Kidney capillary endothelial cell (primary cell): ENCODE data around the gene UBXN6.

Experiments
- DNase-seq: peaks from one replicate; pipeline ENCODE4 v3.0.0-alpha.2; 2018; ENCODE audit warnings: low spot score

UBXN6 gene

DNA sequence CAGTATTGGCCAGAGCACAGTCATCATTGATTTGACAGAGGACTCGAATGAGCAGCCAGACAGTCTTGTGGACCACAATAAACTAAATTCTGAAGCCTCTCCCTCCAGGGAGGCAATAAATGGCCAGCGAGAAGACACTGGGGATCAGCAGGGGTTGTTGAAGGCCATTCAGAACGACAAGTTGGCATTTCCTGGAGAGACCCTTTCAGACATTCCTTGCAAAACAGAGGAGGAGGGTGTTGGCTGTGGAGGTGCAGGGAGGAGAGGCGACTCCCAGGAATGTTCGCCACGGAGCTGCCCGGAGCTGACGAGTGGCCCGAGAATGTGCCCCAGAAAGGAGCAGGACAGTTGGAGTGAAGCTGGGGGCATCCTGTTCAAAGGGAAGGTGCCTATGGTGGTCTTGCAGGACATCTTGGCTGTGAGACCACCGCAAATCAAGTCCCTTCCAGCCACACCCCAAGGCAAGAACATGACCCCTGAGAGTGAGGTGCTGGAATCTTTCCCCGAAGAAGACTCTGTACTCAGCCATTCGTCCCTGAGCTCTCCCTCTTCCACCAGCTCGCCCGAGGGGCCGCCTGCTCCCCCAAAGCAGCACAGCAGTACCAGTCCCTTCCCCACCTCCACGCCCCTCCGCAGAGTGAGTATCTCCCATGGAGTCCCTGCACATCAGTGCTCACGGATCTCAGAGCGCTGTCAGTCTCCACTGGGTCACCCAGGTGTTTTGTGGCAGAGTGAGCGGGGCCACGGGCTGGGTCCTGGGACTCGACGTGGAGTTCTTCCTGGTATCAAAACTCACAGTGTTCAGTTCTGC, 48.3 kb downstream of the UBXN6 start:
- no peak for DNase-seq

DNA sequence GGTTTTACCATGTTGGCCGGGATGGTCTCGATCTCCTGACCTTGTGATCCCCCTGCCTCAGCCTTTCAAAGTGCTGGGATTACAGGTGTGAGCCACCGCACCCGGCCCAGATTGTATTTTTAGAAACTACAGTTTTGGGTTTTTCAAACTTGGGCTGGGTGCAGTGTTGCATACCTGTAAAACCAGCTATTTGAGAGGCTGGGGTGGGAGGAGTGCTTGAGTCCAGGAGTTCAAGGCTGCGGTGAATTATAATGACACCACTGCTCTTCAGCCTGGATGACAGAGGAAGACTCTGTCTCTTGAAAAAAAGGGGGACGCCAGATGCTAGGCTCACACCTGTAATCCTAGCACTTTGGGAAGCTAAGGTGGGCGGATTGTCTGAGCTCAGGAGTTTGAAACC, 51.0 kb downstream of the UBXN6 start:
- no peak for DNase-seq

DNA sequence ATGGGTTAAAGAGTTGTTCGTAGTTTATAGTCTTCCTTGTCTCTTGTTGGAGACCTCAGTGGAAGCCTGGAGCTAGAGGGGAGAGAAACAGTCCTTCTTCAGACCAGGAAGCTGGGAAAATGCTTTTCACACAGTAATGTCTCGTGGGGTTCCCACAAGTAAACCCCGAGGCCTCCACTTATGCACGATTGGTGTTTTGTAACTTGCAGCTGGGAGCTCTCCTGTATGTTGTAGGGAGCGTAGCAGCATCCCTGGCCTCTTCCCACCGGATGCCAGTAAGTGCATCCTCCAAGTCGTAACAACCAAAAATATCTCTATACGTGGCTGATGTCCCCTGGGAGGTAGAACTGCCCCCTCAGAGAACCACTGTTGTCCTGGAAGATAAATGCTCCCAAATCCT, 51.6 kb downstream of the UBXN6 start:
- DNase-seq = no peak

DNA sequence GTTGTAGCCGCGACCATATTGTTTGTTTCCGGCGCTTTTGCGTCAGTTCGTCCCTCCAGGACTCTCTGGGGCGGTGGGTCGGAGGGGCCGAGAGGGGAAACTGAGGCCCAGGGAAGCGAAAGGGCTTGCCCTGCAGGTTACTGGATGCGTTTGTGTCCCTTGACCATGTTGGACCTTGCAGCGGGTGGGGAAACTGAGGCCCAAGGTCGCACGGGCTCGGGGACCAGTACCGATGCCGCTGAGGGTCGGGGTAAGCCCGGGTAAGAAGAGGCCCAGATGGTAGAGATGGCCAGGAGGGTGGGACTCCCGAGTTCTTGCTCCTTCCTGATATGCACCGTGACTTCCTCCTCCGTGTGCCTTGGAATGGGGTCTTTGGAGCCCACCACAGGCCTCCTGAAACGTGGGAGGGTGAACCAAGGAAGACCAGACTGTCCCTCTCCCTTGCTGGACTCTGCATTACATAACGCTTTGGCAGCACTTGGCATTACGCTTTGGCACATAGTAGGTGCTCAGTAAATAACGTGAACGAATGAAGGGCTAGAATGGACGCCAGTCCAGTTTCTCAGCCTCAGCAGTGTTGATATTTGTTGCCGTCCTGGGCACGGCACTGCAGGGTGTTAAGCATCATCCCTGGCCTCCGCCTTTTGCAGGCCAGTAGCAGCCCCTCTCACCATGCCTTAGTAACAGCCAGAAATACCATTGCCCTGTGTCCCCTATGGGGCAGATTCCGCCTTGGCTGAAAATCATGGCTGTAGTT, 54.4 kb downstream of the UBXN6 start:
- DNase-seq = no peak

DNA sequence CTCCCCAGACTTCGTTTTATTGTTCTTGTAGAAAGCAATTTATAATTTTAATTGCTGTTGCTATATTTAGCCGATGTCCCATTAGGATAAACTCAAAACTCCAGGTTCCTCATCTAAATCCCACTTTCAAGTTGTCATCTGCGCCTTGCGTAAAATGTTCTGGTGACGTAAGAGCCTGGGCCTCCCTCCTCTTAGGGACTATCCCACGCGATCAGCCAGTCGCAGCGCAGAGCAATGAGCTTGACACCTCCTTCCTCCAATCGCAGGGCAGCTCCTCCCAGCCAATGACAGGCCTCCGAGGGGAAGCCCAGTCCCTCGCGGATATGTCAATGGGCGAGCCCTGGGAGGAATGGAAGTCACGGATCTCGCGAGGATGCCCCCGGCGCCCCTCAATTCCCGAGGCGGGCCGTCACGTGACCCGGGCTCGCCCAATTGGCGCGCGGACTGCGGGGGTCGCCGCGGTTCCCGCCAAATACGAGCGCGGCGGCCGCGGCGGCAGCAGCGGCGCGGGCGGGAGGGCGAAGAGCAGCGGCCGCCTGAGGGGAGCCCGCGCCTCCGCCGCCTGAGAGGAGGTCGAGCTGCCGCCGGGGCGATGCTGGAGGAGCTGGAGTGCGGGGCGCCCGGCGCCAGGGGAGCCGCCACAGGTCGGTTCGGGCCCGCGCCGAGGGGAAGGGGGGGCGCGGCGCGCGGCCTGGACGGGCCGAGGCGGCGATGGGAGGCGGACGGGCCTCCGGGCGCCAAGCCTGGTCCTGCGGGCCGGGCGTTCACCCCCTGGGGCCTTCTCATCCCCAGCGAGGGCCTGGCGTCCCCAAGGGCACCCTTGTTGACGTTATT, 55.2 kb downstream of the UBXN6 start, which contains the start of gene CHAF1A:
CHAF1A (plus strand) TSS at position 470 of the 834 bp plus-strand sequence; CDS start at position 593, 123 bp downstream.
- peak; percentile 100 for DNase-seq

DNA sequence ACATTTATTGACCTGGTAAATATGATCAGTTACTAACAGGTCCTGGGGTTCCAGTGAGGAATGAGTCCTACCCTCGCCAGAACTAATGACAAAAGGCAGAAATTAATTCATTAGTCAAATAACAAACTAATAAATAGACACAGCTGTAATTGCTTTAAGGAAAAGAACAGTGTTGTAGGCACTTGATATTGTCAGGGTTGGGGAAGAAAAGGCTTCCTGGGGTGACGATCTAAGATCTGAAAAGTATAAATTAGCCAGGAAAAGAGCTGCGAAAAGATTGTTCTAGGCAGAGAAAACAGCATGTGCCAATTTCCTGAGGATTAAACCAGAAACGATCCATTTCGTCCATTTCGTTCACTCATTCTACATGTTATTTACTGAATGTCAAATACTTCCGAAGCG, 55.8 kb downstream of the UBXN6 start:
- DNase-seq = no peak

DNA sequence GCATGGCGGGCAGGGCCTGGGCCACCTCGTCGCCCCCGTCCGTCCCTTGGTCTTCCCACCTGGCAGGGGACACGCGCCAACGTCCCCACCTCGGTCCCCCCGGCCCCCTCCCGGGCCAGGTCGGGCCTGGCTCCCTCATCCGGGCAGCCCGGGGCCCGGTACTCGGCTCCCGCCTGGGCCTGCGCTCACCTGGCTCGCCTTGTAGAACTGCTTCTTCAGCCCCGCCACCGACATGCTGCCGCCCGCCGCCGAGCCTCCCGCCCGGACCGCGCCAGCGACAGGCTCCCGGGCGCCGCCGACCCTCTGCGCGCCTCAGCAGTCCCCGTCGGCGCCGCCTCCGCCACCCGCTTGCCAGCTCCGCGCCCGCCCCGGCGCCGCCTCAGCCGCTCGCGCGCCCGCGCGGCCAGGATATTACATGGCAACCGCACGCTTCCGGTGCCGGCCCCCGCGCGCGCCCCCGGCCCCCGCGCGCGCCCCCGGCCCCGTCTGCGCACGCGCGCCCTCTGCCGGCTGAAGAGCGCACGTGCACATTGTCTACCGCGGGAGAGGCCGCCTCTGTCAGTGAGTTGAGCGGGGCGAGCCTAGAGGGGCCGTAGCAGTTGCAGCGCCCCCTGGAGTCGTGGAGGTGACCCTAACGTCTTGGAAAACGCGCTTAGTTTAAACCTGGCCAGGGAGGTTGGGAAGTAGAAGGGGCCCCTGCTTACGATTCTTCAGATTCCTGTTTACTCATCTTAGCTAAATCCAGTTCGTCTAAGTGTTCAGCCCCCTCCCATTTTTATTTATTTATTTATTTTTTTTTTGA, 57.3 kb downstream of the UBXN6 start, which contains the start of gene SH3GL1:
SH3GL1 (minus strand) TSS at position 413 of the 802 bp plus-strand sequence; CDS start at position 234, 179 bp downstream.
- DNase-seq = peak; percentile 85

- DNase-seq = no peak
Observed at GRCh38 chr19:4399812-4400134, 57.8 kb downstream of the UBXN6 start.

DNA sequence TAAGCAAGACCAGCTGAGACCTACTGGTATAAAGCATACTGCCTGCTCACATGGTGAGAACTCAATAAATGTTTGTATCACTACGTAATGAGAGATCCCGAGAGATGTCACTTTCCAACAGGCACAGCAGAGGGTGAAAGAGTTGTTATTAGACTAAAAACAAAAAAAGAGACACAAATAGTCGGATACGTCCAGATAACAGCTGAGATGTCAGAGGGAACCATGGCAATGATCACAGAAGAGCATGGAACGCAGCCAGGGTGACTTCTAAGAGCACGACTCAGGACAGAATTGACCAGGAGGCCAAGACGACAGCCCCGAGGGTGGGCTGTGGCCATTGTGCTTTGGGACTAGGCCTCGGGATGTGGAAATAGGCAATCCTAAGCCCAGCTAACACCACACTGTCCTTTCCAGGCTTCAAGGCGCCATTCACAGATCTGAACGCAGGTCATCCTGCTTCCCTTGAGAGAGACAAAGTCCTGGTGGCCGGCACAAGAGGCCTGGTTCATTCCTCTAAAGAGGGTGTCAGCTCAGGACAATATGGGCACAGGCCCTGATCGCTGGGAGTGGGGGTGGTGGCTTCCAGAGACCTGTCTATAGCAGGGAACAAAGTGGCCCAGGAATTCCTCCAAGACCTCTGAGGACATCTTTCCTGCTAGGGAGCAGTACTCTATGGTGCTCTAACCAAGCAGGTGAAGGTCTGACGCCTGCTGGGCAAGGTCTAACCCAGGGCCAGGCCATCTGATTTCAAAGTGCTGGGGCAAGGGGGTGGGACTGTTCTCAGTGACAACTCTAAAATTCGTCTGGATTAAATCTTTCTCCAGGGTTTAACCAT, 60.4 kb downstream of the UBXN6 start:
- no peak for DNase-seq
